HG03064 (cell line): Measurements from ENCODE around the gene DHX30.
"Not testable (repeated sequence)": the region's sequence is repeated elsewhere in the genome, so short reads cannot be mapped to it uniquely, and the experiment has no call there.

ENCODE experiments used
- ATAC-seq: cut with Tn5 transposase; IDR thresholded peaks from one replicate; pipeline ENCODE4 v1.9.1; 2021; ENCODE audit warnings: low read depth; ENCODE audit not compliant: unreplicated experiment

Gene DHX30

GRCh38 chr3:47882338-47882737 is 79.4 kb downstream of the DHX30 start:
- ATAC-seq, result no peak

- ATAC-seq, result no peak
Observed at GRCh38 chr3:47884603-47885002, 81.7 kb downstream of the DHX30 start.

- ATAC-seq, result no peak
Observed at GRCh38 chr3:47885168-47885567, 82.2 kb downstream of the DHX30 start.

- ATAC-seq, result not testable (repeated sequence)
Observed at GRCh38 chr3:47887991-47888390, 85.1 kb downstream of the DHX30 start.

GRCh38 chr3:47888986-47889757 is 86.2 kb downstream of the DHX30 start:
- no peak for ATAC-seq

- no peak for ATAC-seq
Observed at GRCh38 chr3:47890126-47890827, 87.3 kb downstream of the DHX30 start.

GRCh38 chr3:47890828-47891612 is 88.1 kb downstream of the DHX30 start:
- no peak for ATAC-seq

GRCh38 chr3:47891613-47892005 is 88.7 kb downstream of the DHX30 start:
- no peak for ATAC-seq

GRCh38 chr3:47892286-47893040 is 89.5 kb downstream of the DHX30 start:
- no peak for ATAC-seq

- no peak for ATAC-seq
Observed at GRCh38 chr3:47895241-47895640, 92.3 kb downstream of the DHX30 start.

- no peak for ATAC-seq
Observed at GRCh38 chr3:47896736-47897135, 93.8 kb downstream of the DHX30 start.

- ATAC-seq, result no peak
Observed at GRCh38 chr3:47897954-47898353, 95.0 kb downstream of the DHX30 start.

- no peak for ATAC-seq
Observed at GRCh38 chr3:47899495-47900108, 96.7 kb downstream of the DHX30 start.
